ENCODE measurements around the gene LPP.

The LPP gene

DNA sequence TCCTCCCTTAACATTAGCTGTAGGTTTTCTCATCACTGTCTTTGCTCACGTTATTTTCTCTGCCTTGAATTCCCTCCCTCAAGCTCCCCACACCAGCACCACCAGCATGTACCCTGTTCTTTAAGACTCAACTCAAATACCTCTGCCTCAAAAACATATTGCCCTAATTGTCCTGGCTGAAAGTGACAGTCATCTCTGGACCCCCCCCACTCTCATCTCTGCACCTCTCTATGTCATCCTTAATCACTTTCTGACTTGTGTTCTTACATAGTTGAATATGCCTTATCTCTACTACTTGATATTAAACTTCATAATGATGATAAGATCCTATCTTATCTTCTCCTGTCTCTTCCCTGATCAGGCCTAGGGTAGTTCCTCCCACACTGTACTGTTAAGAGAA, 672.6 kb downstream of the LPP start:
- TF ChIP-seq, protein P1, sequence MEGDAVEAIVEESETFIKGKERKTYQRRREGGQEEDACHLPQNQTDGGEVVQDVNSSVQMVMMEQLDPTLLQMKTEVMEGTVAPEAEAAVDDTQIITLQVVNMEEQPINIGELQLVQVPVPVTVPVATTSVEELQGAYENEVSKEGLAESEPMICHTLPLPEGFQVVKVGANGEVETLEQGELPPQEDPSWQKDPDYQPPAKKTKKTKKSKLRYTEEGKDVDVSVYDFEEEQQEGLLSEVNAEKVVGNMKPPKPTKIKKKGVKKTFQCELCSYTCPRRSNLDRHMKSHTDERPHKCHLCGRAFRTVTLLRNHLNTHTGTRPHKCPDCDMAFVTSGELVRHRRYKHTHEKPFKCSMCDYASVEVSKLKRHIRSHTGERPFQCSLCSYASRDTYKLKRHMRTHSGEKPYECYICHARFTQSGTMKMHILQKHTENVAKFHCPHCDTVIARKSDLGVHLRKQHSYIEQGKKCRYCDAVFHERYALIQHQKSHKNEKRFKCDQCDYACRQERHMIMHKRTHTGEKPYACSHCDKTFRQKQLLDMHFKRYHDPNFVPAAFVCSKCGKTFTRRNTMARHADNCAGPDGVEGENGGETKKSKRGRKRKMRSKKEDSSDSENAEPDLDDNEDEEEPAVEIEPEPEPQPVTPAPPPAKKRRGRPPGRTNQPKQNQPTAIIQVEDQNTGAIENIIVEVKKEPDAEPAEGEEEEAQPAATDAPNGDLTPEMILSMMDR (IDR thresholded peaks at IDR 0.05; ENCODE audit: poor library complexity, severe bottlenecking), result no peak
- Histone ChIP-seq H3K36me3 (ENCODE audit: low read depth) (no peaks in the 10 kb centered on the region), H3K9me3 (ENCODE audit: severe bottlenecking) (no peaks in the 10 kb centered on the region), H3K27ac (ENCODE audit: poor library complexity, severe bottlenecking) (no peak overlapping the region), H3K4me1 (ENCODE audit: insufficient read depth, poor library complexity, severe bottlenecking) (no peaks in the 10 kb centered on the region), H3K4me3 (ENCODE audit: severe bottlenecking) (no peak overlapping the region), H3K27me3 (ENCODE audit: insufficient read depth, poor library complexity, severe bottlenecking) (no peaks in the 10 kb centered on the region)
- ATAC-seq (ENCODE audit: low read depth) (no peak), DNase-seq (ENCODE audit: low spot score) (no peak)

DNA sequence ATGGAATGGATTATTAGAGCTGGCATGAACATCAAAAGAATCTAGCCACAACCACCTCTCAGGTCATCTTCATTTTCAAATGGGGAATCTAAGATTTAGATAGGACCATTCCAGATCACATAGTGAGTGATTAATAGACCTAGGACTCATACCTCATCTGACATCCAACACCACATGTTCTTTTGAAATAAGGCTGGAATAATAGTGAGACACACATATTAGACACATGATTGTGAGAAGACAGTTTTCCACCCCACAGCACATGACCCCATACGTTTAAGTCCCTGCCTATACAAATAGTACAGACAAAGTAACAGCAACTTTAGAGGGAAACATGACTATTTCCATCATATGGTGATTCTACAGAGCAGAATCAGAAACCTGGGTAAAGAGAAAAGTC, 673.1 kb downstream of the LPP start:
- Histone ChIP-seq H3K27ac (ENCODE audit: poor library complexity, severe bottlenecking) (no peak overlapping the region), H3K4me1 (ENCODE audit: insufficient read depth, poor library complexity, severe bottlenecking) (no peaks in the 10 kb centered on the region), H3K27me3 (ENCODE audit: insufficient read depth, poor library complexity, severe bottlenecking) (no peaks in the 10 kb centered on the region), H3K4me3 (ENCODE audit: severe bottlenecking) (no peak overlapping the region), H3K36me3 (ENCODE audit: low read depth) (no peaks in the 10 kb centered on the region), H3K9me3 (ENCODE audit: severe bottlenecking) (no peaks in the 10 kb centered on the region)
- TF ChIP-seq, protein P1 (IDR thresholded peaks at IDR 0.05; ENCODE audit: poor library complexity, severe bottlenecking), result no peak
- ATAC-seq (ENCODE audit: low read depth) (no peak), DNase-seq (ENCODE audit: low spot score) (no peak)

GRCh38 chr3:188827576-188827975, 673.6 kb downstream of the LPP start:
- DNase-seq (ENCODE audit: low spot score), result no peak
- TF ChIP-seq, protein P1 (IDR thresholded peaks at IDR 0.05; ENCODE audit: poor library complexity, severe bottlenecking), result no peak

GRCh38 chr3:188829130-188829529, 675.2 kb downstream of the LPP start:
- TF ChIP-seq, protein P1 (IDR thresholded peaks at IDR 0.05; ENCODE audit: poor library complexity, severe bottlenecking), result no peak
- Histone ChIP-seq H3K4me3 (ENCODE audit: severe bottlenecking) (no peak overlapping the region), H3K27ac (ENCODE audit: poor library complexity, severe bottlenecking) (no peak overlapping the region), H3K4me1 (ENCODE audit: insufficient read depth, poor library complexity, severe bottlenecking) (peaks cover 9% of the 10 kb centered on the region), H3K27me3 (ENCODE audit: insufficient read depth, poor library complexity, severe bottlenecking) (no peaks in the 10 kb centered on the region), H3K36me3 (ENCODE audit: low read depth) (no peaks in the 10 kb centered on the region), H3K9me3 (ENCODE audit: severe bottlenecking) (no peaks in the 10 kb centered on the region)
- no peak for ATAC-seq (ENCODE audit: low read depth)
- no peak for DNase-seq (ENCODE audit: low spot score)

More at GRCh38 chr3:188827576-188827975, 673.6 kb downstream of the LPP start:
- H3K4me3 ChIP-seq (ENCODE audit: severe bottlenecking), result no peak overlapping the region
- no peak for ATAC-seq (ENCODE audit: low read depth)
- H3K36me3 ChIP-seq (ENCODE audit: low read depth), result no peaks in the 10 kb centered on the region
- peaks cover 1% of the 10 kb centered on the region for H3K4me1 ChIP-seq (ENCODE audit: insufficient read depth, poor library complexity, severe bottlenecking)
- H3K27ac ChIP-seq (ENCODE audit: poor library complexity, severe bottlenecking), result no peak overlapping the region
- no peaks in the 10 kb centered on the region for H3K27me3 ChIP-seq (ENCODE audit: insufficient read depth, poor library complexity, severe bottlenecking)
- no peaks in the 10 kb centered on the region for H3K9me3 ChIP-seq (ENCODE audit: severe bottlenecking)

DNA sequence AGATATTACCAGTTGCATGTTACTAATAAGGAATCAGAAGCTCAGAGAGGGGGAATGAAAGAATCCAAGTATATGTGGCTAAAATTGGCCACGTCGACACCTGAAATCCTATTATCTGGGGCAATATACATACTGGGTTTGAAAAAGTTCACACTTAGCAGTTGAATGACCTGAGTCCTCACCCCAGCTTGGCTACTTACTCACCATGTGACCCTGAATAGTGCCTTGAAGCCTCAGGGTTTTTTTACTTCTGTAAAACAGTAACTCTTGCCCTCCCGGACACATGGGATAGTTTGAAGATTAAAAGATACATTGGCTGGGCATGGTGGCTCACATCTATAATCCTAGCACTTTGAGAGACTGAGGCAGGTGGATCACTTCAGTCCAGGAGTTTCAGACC, 675.6 kb downstream of the LPP start:
- TF ChIP-seq, protein P1 (IDR thresholded peaks at IDR 0.05; ENCODE audit: poor library complexity, severe bottlenecking), result no peak
- H3K27me3 ChIP-seq (ENCODE audit: insufficient read depth, poor library complexity, severe bottlenecking), result no peaks in the 10 kb centered on the region
- no peaks in the 10 kb centered on the region for H3K36me3 ChIP-seq (ENCODE audit: low read depth)
- ATAC-seq (ENCODE audit: low read depth), result no peak
- peaks cover 9% of the 10 kb centered on the region for H3K4me1 ChIP-seq (ENCODE audit: insufficient read depth, poor library complexity, severe bottlenecking)
- no peak overlapping the region for H3K4me3 ChIP-seq (ENCODE audit: severe bottlenecking)
- DNase-seq (ENCODE audit: low spot score), result no peak
- no peak overlapping the region for H3K27ac ChIP-seq (ENCODE audit: poor library complexity, severe bottlenecking)
- no peaks in the 10 kb centered on the region for H3K9me3 ChIP-seq (ENCODE audit: severe bottlenecking)
